Loucy (cell line): ENCODE results near the gene ZNF586.
"Not testable (repeated sequence)": the region's sequence is repeated elsewhere in the genome, so short reads cannot be mapped to it uniquely, and the experiment has no call there.

Experiments used
- H2AFZ ChIP-seq: fragments of 200-600 bp; sonication (generic); 2 replicates; pipeline ENCODE4 v1.6.0; 2016; ENCODE audit warnings: antibody characterized with exemption, mild to moderate bottlenecking, low read length, moderate library complexity
- H3F3A ChIP-seq: fragments of 200-600 bp; 2 replicates; pipeline ENCODE4 v1.6.0; 2016; ENCODE audit warnings: antibody characterized with exemption, low read depth, mild to moderate bottlenecking
- H3K27me3 ChIP-seq: fragments of 200-600 bp; sonication (generic); 2 replicates; pipeline ENCODE4 v1.6.1; 2014; ENCODE audit warnings: low read length, mild to moderate bottlenecking; ENCODE audit not compliant: insufficient read depth, poor library complexity, severe bottlenecking
- H3K36me3 ChIP-seq: fragments of 200-600 bp; sonication (generic); 2 replicates; pipeline ENCODE4 v1.6.1; 2016; ENCODE audit warnings: low read length; ENCODE audit not compliant: insufficient read depth
- H3K4me1 ChIP-seq: fragments of 200-600 bp; sonication (generic); 2 replicates; pipeline ENCODE4 v1.5.1; 2014; ENCODE audit warnings: low read length, mild to moderate bottlenecking; ENCODE audit not compliant: insufficient read depth, poor library complexity, severe bottlenecking
- H3K4me2 ChIP-seq: fragments of 200-600 bp; sonication (generic); 2 replicates; pipeline ENCODE4 v1.6.0; 2014; ENCODE audit warnings: antibody characterized with exemption, low read length, low read depth, mild to moderate bottlenecking; ENCODE audit not compliant: poor library complexity, severe bottlenecking
- H3K4me3 ChIP-seq: fragments of 200-600 bp; sonication (generic); 2 replicates; pipeline ENCODE4 v1.5.1; 2014; ENCODE audit warnings: low read length, mild to moderate bottlenecking, mixed read lengths; ENCODE audit not compliant: poor library complexity, severe bottlenecking
- H3K79me2 ChIP-seq: fragments of 200-600 bp; sonication (generic); 2 replicates; pipeline ENCODE4 v1.6.1; 2014; ENCODE audit warnings: low read length; ENCODE audit not compliant: insufficient read depth
- H3K9ac ChIP-seq: fragments of 200-600 bp; sonication (generic); 2 replicates; pipeline ENCODE4 v1.6.0; 2014; ENCODE audit warnings: mild to moderate bottlenecking, low read depth, low read length, moderate library complexity; ENCODE audit not compliant: poor library complexity, severe bottlenecking
- H3K9me2 ChIP-seq: fragments of 200-600 bp; sonication (generic); replicated peaks from 2 replicates; pipeline ENCODE4 v1.6.1; 2016; ENCODE audit warnings: low read depth, low read length, mixed read lengths
- H3K9me3 ChIP-seq: fragments of 200-600 bp; sonication (generic); 2 replicates; pipeline ENCODE4 v1.6.1; 2014; ENCODE audit warnings: mild to moderate bottlenecking, antibody characterized with exemption, low read length, low read depth; ENCODE audit not compliant: insufficient read depth
- H4K20me1 ChIP-seq: fragments of 200-600 bp; sonication (generic); 2 replicates; pipeline ENCODE4 v1.6.0; 2014; ENCODE audit warnings: antibody characterized with exemption, low read length, mild to moderate bottlenecking; ENCODE audit not compliant: insufficient read depth, poor library complexity, severe bottlenecking
- CTCF ChIP-seq: fragments of 200-600 bp; sonication (generic); conservative IDR thresholded peaks from 2 replicates; pipeline ENCODE4 v1.5.1; 2014; ENCODE audit warnings: mild to moderate bottlenecking, antibody characterized with exemption, low read length
- EZH2phosphoT487 ChIP-seq: fragments of 200-600 bp; IDR thresholded peaks from 2 replicates; pipeline ENCODE4 v1.6.1; 2018; ENCODE audit warnings: antibody characterized with exemption, mild to moderate bottlenecking, moderate library complexity, borderline replicate concordance

The ZNF586 gene

GRCh38 chr19:57803594-57804325 is 34.3 kb downstream of the ZNF586 start:
- no peaks in the 10 kb centered on the region for H3K4me1 ChIP-seq
- no peak for TF ChIP-seq CTCF
- no peak for TF ChIP-seq EZH2phosphoT487
- no peak overlapping the region for H3K4me2 ChIP-seq
- no peaks in the 10 kb centered on the region for H4K20me1 ChIP-seq
- no peaks in the 10 kb centered on the region for H3K9me3 ChIP-seq
- no peak overlapping the region for H3K4me3 ChIP-seq
- H2AFZ ChIP-seq: no peak overlapping the region
- no peak overlapping the region for H3K9ac ChIP-seq
- peaks cover 13% of the 10 kb centered on the region; the same call in 1 of the 2 replicates for H3K36me3 ChIP-seq
- H3K27me3 ChIP-seq: no peaks in the 10 kb centered on the region
- no peaks in the 10 kb centered on the region for H3F3A ChIP-seq
- no peaks in the 10 kb centered on the region for H3K9me2 ChIP-seq
- H3K79me2 ChIP-seq: no peaks in the 10 kb centered on the region

DNA sequence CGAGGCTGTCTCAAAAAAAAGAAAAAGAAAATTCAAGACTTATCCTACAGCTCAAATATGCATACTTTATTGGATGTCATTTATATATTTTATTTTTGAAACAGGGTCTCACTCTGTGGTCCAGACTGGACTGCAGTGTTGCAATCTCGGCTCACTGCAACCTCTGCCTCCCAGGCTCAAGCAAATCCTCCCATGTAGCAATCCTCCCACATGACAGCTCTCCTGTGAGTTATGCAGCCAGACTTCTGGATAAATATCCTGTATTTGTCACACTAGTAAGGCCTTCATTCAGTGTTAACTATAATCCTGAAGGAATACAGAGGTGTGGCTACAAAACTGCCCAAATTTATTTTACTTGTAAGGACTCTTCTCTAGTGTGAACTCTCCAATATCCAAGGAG is 38.1 kb downstream of the ZNF586 start:
- no peaks in the 10 kb centered on the region for H3F3A ChIP-seq
- H3K9me3 ChIP-seq: no peaks in the 10 kb centered on the region
- TF ChIP-seq CTCF: no peak
- no peak for TF ChIP-seq EZH2phosphoT487
- H3K9me2 ChIP-seq: no peaks in the 10 kb centered on the region
- H3K4me3 ChIP-seq: no peak overlapping the region
- H3K4me2 ChIP-seq: no peak overlapping the region
- no peak overlapping the region for H2AFZ ChIP-seq
- peaks cover 18% of the 10 kb centered on the region; the same call in 1 of the 2 replicates for H3K36me3 ChIP-seq
- H3K27me3 ChIP-seq: no peaks in the 10 kb centered on the region
- no peaks in the 10 kb centered on the region for H4K20me1 ChIP-seq
- no peak overlapping the region for H3K9ac ChIP-seq
- H3K79me2 ChIP-seq: 0 out of 2 replicates have a peak, but pooled peaks cover 4% of the 10 kb centered on the region
- H3K4me1 ChIP-seq: peaks cover 6% of the 10 kb centered on the region

DNA sequence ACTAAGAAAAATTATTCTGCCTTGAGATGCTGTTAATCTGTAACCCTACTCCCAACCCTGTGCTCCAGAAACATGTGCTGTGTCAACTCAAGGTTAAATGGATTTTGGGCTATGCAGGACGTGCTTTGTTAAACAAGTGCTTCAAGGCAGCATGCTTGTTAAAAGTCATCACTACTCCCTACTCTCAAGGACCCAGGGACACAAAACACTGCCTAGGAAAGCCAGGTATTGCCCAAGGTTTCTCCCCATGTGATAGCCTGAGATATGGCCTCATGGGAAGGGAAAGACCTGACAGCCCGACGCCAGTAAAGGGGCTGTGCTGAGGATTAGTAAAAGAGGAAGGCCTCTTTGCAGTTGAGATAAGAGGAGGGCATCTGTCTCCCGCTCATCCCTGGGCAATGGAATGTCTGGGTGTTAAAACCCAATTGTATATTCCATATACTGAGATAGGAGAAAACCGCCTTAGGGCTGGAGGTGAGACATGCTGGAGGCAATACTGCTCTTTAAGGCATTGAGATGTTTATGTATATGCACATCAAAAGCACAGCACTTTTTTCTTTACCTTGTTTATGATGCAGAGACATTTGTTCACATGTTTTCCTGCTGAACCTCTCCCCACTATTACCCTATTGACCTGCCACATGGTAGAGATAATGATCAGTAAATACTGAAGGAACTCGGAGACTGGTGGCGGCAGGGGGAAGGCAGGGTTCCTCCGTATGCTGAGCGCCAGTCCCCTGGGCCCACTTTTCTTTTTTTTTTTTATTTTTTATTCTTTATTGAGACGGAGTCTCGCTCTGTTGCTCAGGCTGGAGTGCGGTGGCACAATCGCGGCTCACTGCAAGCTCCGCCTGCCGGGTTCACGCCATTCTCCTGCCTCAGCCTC is 41.2 kb downstream of the ZNF586 start:
- H3K27me3 ChIP-seq, H4K20me1 ChIP-seq, H3K4me3 ChIP-seq, H2AFZ ChIP-seq, H3K9me3 ChIP-seq, H3K9me2 ChIP-seq, H3F3A ChIP-seq, H3K4me2 ChIP-seq, H3K9ac ChIP-seq: not testable (repeated sequence)
- Histone ChIP-seq H3K4me1 (peaks cover 15% of the 10 kb centered on the region), H3K79me2 (peaks cover 19% of the 10 kb centered on the region; the same call in 1 of the 2 replicates), H3K36me3 (peaks cover 18% of the 10 kb centered on the region; the same call in 1 of the 2 replicates)
